DND-41 (cell line): ENCODE measurements around the gene APBB2.

Experiments used
- ATAC-seq: fragments of 200-7000 bp; cut with Tn5 transposase; 3 replicates; pipeline ENCODE4 v1.9.1; 2021; ENCODE audit warnings: low read depth; ENCODE audit not compliant: insufficient read depth
- DNase-seq: peaks from one replicate; pipeline ENCODE4 v3.0.0-alpha.2; 2020
- H2AFZ ChIP-seq: 2 replicates; pipeline ENCODE4 v1.6.0; 2012; ENCODE audit warnings: low read depth, low read length
- H3K27ac ChIP-seq: 2 replicates; pipeline ENCODE4 v1.5.1; 2012; ENCODE audit warnings: low read length, inconsistent platforms
- H3K27me3 ChIP-seq: fragments of 200-600 bp; sonication (generic); 2 replicates; pipeline ENCODE4 v1.6.0; 2012; ENCODE audit warnings: low read length, mild to moderate bottlenecking, inconsistent platforms; ENCODE audit not compliant: insufficient read depth, poor library complexity
- H3K36me3 ChIP-seq: 2 replicates; pipeline ENCODE4 v1.5.1; 2012; ENCODE audit warnings: low read length, inconsistent platforms; ENCODE audit not compliant: insufficient read depth
- H3K4me1 ChIP-seq: 2 replicates; pipeline ENCODE4 v1.5.1; 2012; ENCODE audit warnings: mild to moderate bottlenecking, low read length; ENCODE audit not compliant: insufficient read depth
- H3K4me2 ChIP-seq: 2 replicates; pipeline ENCODE4 v1.6.0; 2012; ENCODE audit warnings: mild to moderate bottlenecking, moderate library complexity, low read length, inconsistent platforms; ENCODE audit not compliant: insufficient read depth
- H3K4me3 ChIP-seq, 2 experiments: fragments of 200-600 bp in 1 of 2; shearing (Covaris generic) in 1 of 2; 2 replicates each; pipeline ENCODE4 v1.5.1; 2012 to 2016; ENCODE audit warnings: inconsistent platforms in 2 of 2, low read length in 2 of 2, mild to moderate bottlenecking in 2 of 2, low read depth in 1 of 2, moderate library complexity in 1 of 2
- H3K79me2 ChIP-seq: 2 replicates; pipeline ENCODE4 v1.6.0; 2012; ENCODE audit warnings: low read length, inconsistent platforms; ENCODE audit not compliant: insufficient read depth
- H3K9ac ChIP-seq: 2 replicates; pipeline ENCODE4 v1.6.0; 2012; ENCODE audit warnings: low read depth, mild to moderate bottlenecking, inconsistent platforms, low read length, moderate library complexity
- H3K9me3 ChIP-seq: 2 replicates; pipeline ENCODE4 v1.5.1; 2012; ENCODE audit warnings: low read length, moderate library complexity, mild to moderate bottlenecking, inconsistent platforms; ENCODE audit not compliant: insufficient read depth, severe bottlenecking
- H4K20me1 ChIP-seq: 2 replicates; pipeline ENCODE4 v1.6.0; 2012; ENCODE audit warnings: low read length; ENCODE audit not compliant: insufficient read depth
- EZH2 ChIP-seq: IDR thresholded peaks from 3 replicates; pipeline ENCODE4 v1.6.1; 2012; ENCODE audit warnings: borderline replicate concordance, low read depth, mild to moderate bottlenecking, moderate library complexity, low read length, inconsistent platforms; ENCODE audit not compliant: severe bottlenecking
- TF ChIP-seq, protein P1 (sequence below): IDR thresholded peaks from 2 replicates; pipeline ENCODE4 v1.5.1; 2012; ENCODE audit warnings: borderline replicate concordance, low read length, moderate library complexity, mild to moderate bottlenecking; ENCODE audit not compliant: poor library complexity, severe bottlenecking; ENCODE audit errors: extremely low read depth

APBB2 gene

DNA sequence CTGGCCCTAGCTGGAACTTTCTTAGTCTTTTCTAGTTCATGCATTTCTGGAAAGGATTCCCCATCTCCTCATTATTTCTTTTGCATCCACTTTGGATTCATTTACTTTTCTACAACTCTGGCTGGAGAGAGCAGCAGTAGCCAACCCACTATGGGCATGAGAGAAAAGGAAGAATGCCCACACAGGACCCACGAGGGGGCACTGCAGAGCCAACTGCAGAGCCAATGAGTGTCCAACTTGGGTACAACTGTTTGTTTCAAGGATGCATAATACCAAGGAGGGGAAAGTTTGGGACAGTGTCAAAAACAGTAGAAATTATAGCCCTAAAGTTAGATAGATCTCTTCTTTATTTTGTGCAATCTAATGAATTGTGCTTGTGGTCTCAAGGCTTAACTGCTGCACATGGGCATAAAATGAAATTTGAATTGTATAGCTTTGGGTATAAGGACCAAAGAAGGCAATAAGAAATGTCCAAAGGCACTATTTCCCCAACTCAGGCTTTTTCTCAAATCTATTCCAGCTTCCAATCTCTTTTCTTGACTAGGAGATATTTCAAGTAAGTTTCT, 233.9 kb downstream of the APBB2 start:
- Histone ChIP-seq H4K20me1 (no peaks in the 10 kb centered on the region), H3K36me3 (no peaks in the 10 kb centered on the region), H3K27ac (no peak overlapping the region), H3K4me3 (no peak overlapping the region), H2AFZ (no peak overlapping the region), H3K79me2 (no peaks in the 10 kb centered on the region), H3K9ac (no peak overlapping the region), H3K4me1 (no peaks in the 10 kb centered on the region), H3K4me2 (no peak overlapping the region), H3K9me3 (no peaks in the 10 kb centered on the region), H3K27me3 (no peaks in the 10 kb centered on the region)
- no peak for DNase-seq
- TF ChIP-seq, protein P1, sequence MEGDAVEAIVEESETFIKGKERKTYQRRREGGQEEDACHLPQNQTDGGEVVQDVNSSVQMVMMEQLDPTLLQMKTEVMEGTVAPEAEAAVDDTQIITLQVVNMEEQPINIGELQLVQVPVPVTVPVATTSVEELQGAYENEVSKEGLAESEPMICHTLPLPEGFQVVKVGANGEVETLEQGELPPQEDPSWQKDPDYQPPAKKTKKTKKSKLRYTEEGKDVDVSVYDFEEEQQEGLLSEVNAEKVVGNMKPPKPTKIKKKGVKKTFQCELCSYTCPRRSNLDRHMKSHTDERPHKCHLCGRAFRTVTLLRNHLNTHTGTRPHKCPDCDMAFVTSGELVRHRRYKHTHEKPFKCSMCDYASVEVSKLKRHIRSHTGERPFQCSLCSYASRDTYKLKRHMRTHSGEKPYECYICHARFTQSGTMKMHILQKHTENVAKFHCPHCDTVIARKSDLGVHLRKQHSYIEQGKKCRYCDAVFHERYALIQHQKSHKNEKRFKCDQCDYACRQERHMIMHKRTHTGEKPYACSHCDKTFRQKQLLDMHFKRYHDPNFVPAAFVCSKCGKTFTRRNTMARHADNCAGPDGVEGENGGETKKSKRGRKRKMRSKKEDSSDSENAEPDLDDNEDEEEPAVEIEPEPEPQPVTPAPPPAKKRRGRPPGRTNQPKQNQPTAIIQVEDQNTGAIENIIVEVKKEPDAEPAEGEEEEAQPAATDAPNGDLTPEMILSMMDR, result peak; percentile 29
- TF ChIP-seq EZH2, result no peak
- no peak for ATAC-seq

DNA sequence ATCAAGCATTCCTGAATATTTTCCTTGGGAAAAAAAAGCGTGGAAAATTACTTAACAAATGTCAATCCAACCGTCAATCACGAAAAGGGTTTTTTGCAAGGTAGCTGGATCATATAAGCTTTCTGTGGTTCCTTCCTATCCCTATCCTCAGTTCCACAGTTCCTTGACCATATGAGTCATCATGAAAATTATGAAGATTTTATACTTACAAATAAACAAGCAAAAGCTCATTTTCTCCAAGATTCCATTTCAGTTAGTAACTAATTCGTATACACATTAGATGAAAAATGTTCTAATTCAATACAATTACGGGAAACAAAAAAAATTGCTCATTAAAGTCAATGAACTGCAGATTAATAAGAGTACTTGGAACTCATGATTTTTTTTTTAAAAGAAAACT, 235.8 kb downstream of the APBB2 start:
- H2AFZ ChIP-seq, result no peak overlapping the region
- H3K27ac ChIP-seq, result no peak overlapping the region
- H3K4me2 ChIP-seq, result no peak overlapping the region
- no peak overlapping the region for H3K9ac ChIP-seq
- DNase-seq (no peak), ATAC-seq (no peak)
- H3K27me3 ChIP-seq, result no peaks in the 10 kb centered on the region
- H3K79me2 ChIP-seq, result no peaks in the 10 kb centered on the region
- TF ChIP-seq, protein P1, result no peak
- TF ChIP-seq EZH2, result no peak
- no peaks in the 10 kb centered on the region for H3K36me3 ChIP-seq
- no peak overlapping the region for H3K4me3 ChIP-seq
- no peaks in the 10 kb centered on the region for H3K9me3 ChIP-seq
- no peaks in the 10 kb centered on the region for H4K20me1 ChIP-seq
- no peaks in the 10 kb centered on the region for H3K4me1 ChIP-seq

DNA sequence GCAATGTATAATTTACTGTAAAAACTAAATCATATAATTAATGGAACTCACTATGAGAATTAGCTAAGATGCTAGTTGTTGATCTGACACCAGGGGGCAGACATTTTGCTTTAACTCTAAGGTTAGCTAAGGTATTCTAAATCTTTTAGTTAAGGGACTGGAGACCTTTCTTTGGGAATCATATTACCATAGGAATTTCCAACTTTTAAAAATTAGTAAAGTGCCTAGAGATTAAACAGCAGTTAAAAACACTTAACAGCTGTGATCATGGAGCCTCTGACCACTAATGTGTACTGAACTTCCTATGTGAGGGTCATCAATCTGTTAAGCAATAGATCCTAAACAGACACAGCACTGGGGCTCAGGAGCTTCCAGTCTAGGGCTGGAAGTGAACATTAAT, 238.0 kb downstream of the APBB2 start:
- TF ChIP-seq, protein P1, result peak; percentile 60
- TF ChIP-seq EZH2, result no peak
- no peaks in the 10 kb centered on the region for H3K79me2 ChIP-seq

More for the DNA sequence above, 238.0 kb downstream of the APBB2 start:
- H3K9ac ChIP-seq, result no peak overlapping the region
- no peaks in the 10 kb centered on the region for H3K36me3 ChIP-seq
- DNase-seq, result no peak
- H4K20me1 ChIP-seq, result no peaks in the 10 kb centered on the region
- no peak overlapping the region for H3K27ac ChIP-seq
- no peak overlapping the region for H2AFZ ChIP-seq
- no peak overlapping the region for H3K4me3 ChIP-seq
- ATAC-seq, result no peak
- no peaks in the 10 kb centered on the region for H3K27me3 ChIP-seq
- H3K4me1 ChIP-seq, result no peaks in the 10 kb centered on the region
- H3K9me3 ChIP-seq, result no peaks in the 10 kb centered on the region
- no peak overlapping the region for H3K4me2 ChIP-seq
